ENCODE results near the gene SLC7A6. TPM values are rescaled to one million over a fixed set of nuclear protein-coding genes. Genes with fewer than 3 reads are reported as not detected.

Gene SLC7A6
- total and polyA plus RNA-seq, 2 of the 13 experiments (the other 11 are each of a cell fraction or from before 2014, with no cell fraction given), result 35.8 to 70.8 TPM

DNA sequence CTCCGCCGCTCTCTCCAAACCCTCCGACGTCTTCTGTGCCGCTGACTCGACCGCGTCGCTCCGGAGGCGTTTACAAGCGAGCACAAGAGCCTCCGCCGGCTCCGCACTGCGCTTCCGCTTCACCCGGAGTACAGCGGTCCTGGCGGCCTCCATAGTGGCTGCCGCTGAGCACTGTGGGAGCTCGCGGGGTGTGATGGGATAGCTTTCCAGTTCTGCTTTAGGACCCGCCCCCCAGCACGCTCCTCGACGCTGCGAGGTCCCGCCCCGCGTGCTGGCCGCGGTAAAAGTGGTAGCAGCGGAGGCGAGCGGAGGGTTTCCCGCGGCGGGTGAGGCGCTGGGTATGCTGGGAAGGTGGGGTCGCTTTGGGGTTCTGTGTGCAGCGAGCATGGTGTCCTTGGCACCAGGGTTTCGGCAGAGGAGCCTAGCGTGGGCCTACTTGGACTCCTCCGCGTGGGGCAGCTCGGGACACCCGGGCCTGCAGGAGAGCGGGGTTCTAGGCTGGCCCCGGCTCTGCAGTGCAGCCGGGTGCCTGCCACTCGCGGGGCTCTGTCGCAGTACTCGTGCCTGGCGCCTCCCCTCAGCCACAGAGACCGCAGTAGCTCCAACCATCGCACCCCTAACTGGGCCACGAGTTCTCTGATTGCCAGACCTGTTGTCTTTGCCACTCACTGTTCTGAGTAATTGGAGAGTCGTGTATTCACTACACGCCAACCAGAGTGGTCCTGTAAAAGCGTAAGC lies 46.6 kb downstream of the SLC7A6 start, which contains the start of the genes PRMT7 and SLC7A6OS (continued):
- TF ChIP-seq FOSL2 (CRISPR knock-in tag; IDR thresholded peaks at IDR 0.05) (peak; percentile 79), KDM3A (CRISPR knock-in tag; IDR thresholded peaks at IDR 0.05; ENCODE audit: low read depth) (peak; percentile 99), ERF (CRISPR knock-in tag; IDR thresholded peaks at IDR 0.05) (peak; percentile 100), NFIC (IDR thresholded peaks at IDR 0.05; ENCODE audit: low read length) (no peak), PRMT3 (CRISPR knock-in tag; IDR thresholded peaks at IDR 0.05; ENCODE audit: borderline replicate concordance, low read depth) (peak; percentile 99), ZZZ3 (CRISPR knock-in tag; IDR thresholded peaks at IDR 0.05; ENCODE audit: borderline replicate concordance) (peak; percentile 90; the same call in 1 of the 2 replicates), BHLHE40 (IDR thresholded peaks at IDR 0.05; ENCODE audit: low read length) (peak; percentile 70), ZNF564 (CRISPR knock-in tag; IDR thresholded peaks at IDR 0.05) (peak; percentile 99), ZNF607 (CRISPR knock-in tag; IDR thresholded peaks at IDR 0.05; ENCODE audit: borderline replicate concordance) (peak; percentile 100), ZBTB1 (CRISPR knock-in tag; IDR thresholded peaks at IDR 0.05; ENCODE audit: borderline replicate concordance) (no peak), ZFP36L2 (CRISPR knock-in tag; IDR thresholded peaks at IDR 0.05) (0 out of 2 replicates have a peak, but pooled peaks have one; percentile 82), ZNF563 (CRISPR knock-in tag; IDR thresholded peaks at IDR 0.05) (peak; percentile 99; the same call in 1 of the 2 replicates), YEATS2 (CRISPR knock-in tag; IDR thresholded peaks at IDR 0.05; ENCODE audit: borderline replicate concordance) (peak; percentile 89), ZNF674 (CRISPR knock-in tag; IDR thresholded peaks at IDR 0.05; ENCODE audit: low read depth) (peak; percentile 80; the same call in 1 of the 2 replicates)
- TF ChIP-seq, protein P1, sequence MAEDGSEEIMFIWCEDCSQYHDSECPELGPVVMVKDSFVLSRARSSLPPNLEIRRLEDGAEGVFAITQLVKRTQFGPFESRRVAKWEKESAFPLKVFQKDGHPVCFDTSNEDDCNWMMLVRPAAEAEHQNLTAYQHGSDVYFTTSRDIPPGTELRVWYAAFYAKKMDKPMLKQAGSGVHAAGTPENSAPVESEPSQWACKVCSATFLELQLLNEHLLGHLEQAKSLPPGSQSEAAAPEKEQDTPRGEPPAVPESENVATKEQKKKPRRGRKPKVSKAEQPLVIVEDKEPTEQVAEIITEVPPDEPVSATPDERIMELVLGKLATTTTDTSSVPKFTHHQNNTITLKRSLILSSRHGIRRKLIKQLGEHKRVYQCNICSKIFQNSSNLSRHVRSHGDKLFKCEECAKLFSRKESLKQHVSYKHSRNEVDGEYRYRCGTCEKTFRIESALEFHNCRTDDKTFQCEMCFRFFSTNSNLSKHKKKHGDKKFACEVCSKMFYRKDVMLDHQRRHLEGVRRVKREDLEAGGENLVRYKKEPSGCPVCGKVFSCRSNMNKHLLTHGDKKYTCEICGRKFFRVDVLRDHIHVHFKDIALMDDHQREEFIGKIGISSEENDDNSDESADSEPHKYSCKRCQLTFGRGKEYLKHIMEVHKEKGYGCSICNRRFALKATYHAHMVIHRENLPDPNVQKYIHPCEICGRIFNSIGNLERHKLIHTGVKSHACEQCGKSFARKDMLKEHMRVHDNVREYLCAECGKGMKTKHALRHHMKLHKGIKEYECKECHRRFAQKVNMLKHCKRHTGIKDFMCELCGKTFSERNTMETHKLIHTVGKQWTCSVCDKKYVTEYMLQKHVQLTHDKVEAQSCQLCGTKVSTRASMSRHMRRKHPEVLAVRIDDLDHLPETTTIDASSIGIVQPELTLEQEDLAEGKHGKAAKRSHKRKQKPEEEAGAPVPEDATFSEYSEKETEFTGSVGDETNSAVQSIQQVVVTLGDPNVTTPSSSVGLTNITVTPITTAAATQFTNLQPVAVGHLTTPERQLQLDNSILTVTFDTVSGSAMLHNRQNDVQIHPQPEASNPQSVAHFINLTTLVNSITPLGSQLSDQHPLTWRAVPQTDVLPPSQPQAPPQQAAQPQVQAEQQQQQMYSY (CRISPR knock-in tag; IDR thresholded peaks at IDR 0.05), result peak; percentile 86
- TF ChIP-seq, protein P2, sequence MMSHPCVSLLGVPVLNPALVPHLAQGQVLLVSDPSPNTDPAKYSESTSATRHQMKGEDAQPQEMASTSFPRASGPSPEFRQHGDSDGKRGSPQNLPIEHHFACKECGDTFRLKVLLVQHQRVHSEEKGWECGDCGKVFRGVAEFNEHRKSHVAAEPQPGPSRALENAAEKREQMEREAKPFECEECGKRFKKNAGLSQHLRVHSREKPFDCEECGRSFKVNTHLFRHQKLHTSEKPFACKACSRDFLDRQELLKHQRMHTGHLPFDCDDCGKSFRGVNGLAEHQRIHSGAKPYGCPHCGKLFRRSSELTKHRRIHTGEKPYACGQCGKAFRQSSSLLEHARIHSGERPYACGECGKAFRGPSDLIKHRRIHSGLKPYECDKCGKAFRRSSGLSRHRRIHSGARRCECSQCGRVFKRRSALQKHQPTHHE (CRISPR knock-in tag; IDR thresholded peaks at IDR 0.05; ENCODE audit: borderline replicate concordance), result peak; percentile 100
- TF ChIP-seq, protein P3, sequence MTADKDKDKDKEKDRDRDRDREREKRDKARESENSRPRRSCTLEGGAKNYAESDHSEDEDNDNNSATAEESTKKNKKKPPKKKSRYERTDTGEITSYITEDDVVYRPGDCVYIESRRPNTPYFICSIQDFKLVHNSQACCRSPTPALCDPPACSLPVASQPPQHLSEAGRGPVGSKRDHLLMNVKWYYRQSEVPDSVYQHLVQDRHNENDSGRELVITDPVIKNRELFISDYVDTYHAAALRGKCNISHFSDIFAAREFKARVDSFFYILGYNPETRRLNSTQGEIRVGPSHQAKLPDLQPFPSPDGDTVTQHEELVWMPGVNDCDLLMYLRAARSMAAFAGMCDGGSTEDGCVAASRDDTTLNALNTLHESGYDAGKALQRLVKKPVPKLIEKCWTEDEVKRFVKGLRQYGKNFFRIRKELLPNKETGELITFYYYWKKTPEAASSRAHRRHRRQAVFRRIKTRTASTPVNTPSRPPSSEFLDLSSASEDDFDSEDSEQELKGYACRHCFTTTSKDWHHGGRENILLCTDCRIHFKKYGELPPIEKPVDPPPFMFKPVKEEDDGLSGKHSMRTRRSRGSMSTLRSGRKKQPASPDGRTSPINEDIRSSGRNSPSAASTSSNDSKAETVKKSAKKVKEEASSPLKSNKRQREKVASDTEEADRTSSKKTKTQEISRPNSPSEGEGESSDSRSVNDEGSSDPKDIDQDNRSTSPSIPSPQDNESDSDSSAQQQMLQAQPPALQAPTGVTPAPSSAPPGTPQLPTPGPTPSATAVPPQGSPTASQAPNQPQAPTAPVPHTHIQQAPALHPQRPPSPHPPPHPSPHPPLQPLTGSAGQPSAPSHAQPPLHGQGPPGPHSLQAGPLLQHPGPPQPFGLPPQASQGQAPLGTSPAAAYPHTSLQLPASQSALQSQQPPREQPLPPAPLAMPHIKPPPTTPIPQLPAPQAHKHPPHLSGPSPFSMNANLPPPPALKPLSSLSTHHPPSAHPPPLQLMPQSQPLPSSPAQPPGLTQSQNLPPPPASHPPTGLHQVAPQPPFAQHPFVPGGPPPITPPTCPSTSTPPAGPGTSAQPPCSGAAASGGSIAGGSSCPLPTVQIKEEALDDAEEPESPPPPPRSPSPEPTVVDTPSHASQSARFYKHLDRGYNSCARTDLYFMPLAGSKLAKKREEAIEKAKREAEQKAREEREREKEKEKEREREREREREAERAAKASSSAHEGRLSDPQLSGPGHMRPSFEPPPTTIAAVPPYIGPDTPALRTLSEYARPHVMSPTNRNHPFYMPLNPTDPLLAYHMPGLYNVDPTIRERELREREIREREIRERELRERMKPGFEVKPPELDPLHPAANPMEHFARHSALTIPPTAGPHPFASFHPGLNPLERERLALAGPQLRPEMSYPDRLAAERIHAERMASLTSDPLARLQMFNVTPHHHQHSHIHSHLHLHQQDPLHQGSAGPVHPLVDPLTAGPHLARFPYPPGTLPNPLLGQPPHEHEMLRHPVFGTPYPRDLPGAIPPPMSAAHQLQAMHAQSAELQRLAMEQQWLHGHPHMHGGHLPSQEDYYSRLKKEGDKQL (CRISPR knock-in tag; IDR thresholded peaks at IDR 0.05; ENCODE audit: low read depth), result peak; percentile 78
- TF ChIP-seq, protein P4, sequence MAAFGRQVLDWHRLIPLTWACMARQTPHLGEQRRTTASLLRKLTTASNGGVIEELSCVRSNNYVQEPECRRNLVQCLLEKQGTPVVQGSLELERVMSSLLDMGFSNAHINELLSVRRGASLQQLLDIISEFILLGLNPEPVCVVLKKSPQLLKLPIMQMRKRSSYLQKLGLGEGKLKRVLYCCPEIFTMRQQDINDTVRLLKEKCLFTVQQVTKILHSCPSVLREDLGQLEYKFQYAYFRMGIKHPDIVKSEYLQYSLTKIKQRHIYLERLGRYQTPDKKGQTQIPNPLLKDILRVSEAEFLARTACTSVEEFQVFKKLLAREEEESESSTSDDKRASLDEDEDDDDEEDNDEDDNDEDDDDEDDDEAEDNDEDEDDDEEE (CRISPR knock-in tag; IDR thresholded peaks at IDR 0.05), result peak; percentile 99
